Measurements from ENCODE around the gene KIF21B. TPM values are rescaled to one million over a fixed set of nuclear protein-coding genes. Genes with fewer than 3 reads are reported as not detected.

Gene KIF21B
- total and polyA plus RNA-seq, 2 of the 8 experiments (the other 6 are each of a cell fraction or from before 2014, with no cell fraction given): 10.8 to 26.5 TPM

- TF ChIP-seq TCF12 (IDR thresholded peaks at IDR 0.05; ENCODE audit: low read depth, low read length) (0 out of 2 replicates have a peak, but pooled peaks have one; percentile 22), TEAD4 (IDR thresholded peaks at IDR 0.05; ENCODE audit: low read depth, low read length) (peak; percentile 72), JUND (IDR thresholded peaks at IDR 0.05; ENCODE audit: low read length) (no peak)
These were observed 43.7 kb downstream of the KIF21B start (continued) for GRCh38 chr1:200979574-200980451.
